HG02870 (cell line): ENCODE data around the gene ADCK2.
"Not testable (repeated sequence)": the region's sequence is repeated elsewhere in the genome, so short reads cannot be mapped to it uniquely, and the experiment has no call there.

Experiments
- ATAC-seq: cut with Tn5 transposase; IDR thresholded peaks from one replicate; pipeline ENCODE4 v1.9.1; 2021; ENCODE audit warnings: mild to moderate bottlenecking, moderate library complexity; ENCODE audit not compliant: unreplicated experiment

ADCK2 gene

GRCh38 chr7:140734096-140734495 is 61.4 kb downstream of the ADCK2 start:
- ATAC-seq = no peak

- no peak for ATAC-seq
Measured at GRCh38 chr7:140734729-140735128, 62.0 kb downstream of the ADCK2 start.

- no peak for ATAC-seq
Measured at GRCh38 chr7:140738280-140738679, 65.5 kb downstream of the ADCK2 start.

- ATAC-seq = not testable (repeated sequence)
Measured at GRCh38 chr7:140743255-140743654, 70.5 kb downstream of the ADCK2 start.

- ATAC-seq = no peak
Measured at GRCh38 chr7:140744005-140744404, 71.3 kb downstream of the ADCK2 start.
